Transverse colon (tissue), 4 donors: ENCODE measurements around the gene HOXC9. TPM values are rescaled to one million over a fixed set of nuclear protein-coding genes. Genes with fewer than 3 reads are reported as not detected.

Experiments
- DNase-seq: peaks from one replicate; pipeline ENCODE4 v3.0.0-alpha.2; 2019
- H3K27ac ChIP-seq, 4 donors: fragments of 200-600 bp; sonication (generic); 2 replicates each; pipeline ENCODE4 v1.5.1; 2016 to 2018; ENCODE audit warnings: inconsistent platforms in 4 of 4
- H3K27me3 ChIP-seq: fragments of 200-600 bp; sonication (generic); 2 replicates; pipeline ENCODE4 v1.5.1; 2017; ENCODE audit warnings: inconsistent platforms
- H3K36me3 ChIP-seq, 4 donors: fragments of 200-600 bp; sonication (generic); 2 replicates each; pipeline ENCODE4 v1.5.1; 2017 to 2019; ENCODE audit warnings: inconsistent platforms in 4 of 4
- H3K4me1 ChIP-seq, 4 donors: fragments of 200-600 bp; sonication (generic); 2 replicates each; pipeline ENCODE4 v1.5.1; 2017 to 2020; ENCODE audit warnings: inconsistent platforms in 4 of 4
- H3K4me3 ChIP-seq, 4 donors: fragments of 200-600 bp; sonication (generic); 1 replicate in 1 of 4; 2 replicates in 3 of 4; pipeline versions ENCODE4 v1.5.1 to v1.6.1; 2017 to 2019; ENCODE audit warnings: inconsistent platforms in 4 of 4
- H3K9me3 ChIP-seq, 2 donors: fragments of 200-600 bp; sonication (generic); 2 replicates each; pipeline ENCODE4 v1.5.1; 2017 to 2019; ENCODE audit warnings: inconsistent platforms in 2 of 2
- EP300 ChIP-seq: sonication (generic); formaldehyde crosslinking; IDR thresholded peaks from one replicate; pipeline ENCODE4 v1.6.1; 2017; ENCODE audit warnings: antibody characterized with exemption, low read depth
- POLR2A ChIP-seq: fragments of 450-650 bp; IDR thresholded peaks from one replicate; pipeline ENCODE4 v1.6.1; 2016; ENCODE audit warnings: antibody characterized with exemption, mild to moderate bottlenecking, moderate library complexity
- POLR2AphosphoS5 ChIP-seq, 3 donors: sonication (generic); formaldehyde crosslinking; IDR thresholded peaks; one replicate each; pipeline ENCODE4 v1.6.1; 2016; ENCODE audit warnings: antibody characterized with exemption in 3 of 3
- WGBS, 2 donors: methylation state at CpG; one replicate each; pipeline ENCODE4 v1.1.5; 2018; ENCODE audit warnings: low coverage in 1 of 2; 5-methylcytosine and 5-hydroxymethylcytosine counted together
- in situ Hi-C, 4 donors: fragments of 200-750 bp; cut with MboI; loops; one replicate each; pipeline versions ENCODE4 v1.15.0 to v1.15.1; 2017; ENCODE audit warnings: low sequenced_read_pairs in 3 of 4, low pct_ligation_motif_present in 1 of 4, low pct_unique_long_range_greater_than_20kb in 1 of 4
- intact Hi-C: fragments of 100-400 bp; cut with DNase I; formaldehyde crosslinking; loops from one replicate; pipeline ENCODE4 v1.15.1; 2023; ENCODE audit warnings: low total_unique reads
- total RNA-seq, 4 donors: library from RNA; depleted of rRNA; stranded (reverse); fragments of >200 nt; gene quantifications; one replicate each; pipeline ENCODE4 v1.1.0, GENCODE V29; 2016
- TF ChIP-seq, protein P1 (sequence below), 5 experiments: fragments of 200-600 bp in 3 of 5; fragments of 450-650 bp in 2 of 5; sonication (generic) in 3 of 5; IDR thresholded peaks; 1 replicate in 2 of 5; 2 replicates in 3 of 5; pipeline ENCODE4 v1.5.1; 2016 to 2017; ENCODE audit warnings: antibody characterized with exemption in 5 of 5, inconsistent platforms in 3 of 5, mild to moderate bottlenecking in 2 of 5, moderate library complexity in 1 of 5

HOXC9 gene
- total RNA-seq, 4 donors from 2014 or later: not detected

DNA sequence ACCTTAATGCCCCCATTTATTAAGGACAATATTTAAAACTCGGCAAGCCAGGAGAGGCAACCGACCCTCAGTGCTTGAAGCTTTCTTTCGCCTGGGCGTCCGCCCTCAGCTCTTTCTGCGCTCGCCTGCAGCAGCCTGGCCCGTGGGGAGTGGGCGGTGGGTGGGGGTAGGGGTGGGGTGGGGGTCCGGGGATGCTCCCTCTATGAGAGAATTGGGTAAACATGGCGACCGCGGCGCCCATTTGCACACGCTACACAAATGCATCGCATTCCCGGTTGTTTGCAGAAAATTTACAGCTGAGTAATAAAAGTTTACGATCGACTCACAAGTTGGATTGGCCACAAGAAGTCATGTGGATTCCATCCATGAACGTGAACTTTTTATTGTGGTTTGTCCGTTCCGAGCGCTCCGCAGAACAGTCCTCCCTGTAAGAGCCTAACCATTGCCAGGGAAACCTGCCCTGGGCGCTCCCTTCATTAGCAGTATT, 16.6 kb downstream of the HOXC9 start:
- intact Hi-C loops: no loop called here
- no peak for DNase-seq
- in situ Hi-C loops: no loop called here
- TF ChIP-seq EP300 (no peak), POLR2A (no peak), POLR2AphosphoS5 (IDR thresholded peaks at IDR 0.05) (no peak)
- TF ChIP-seq, protein P1, sequence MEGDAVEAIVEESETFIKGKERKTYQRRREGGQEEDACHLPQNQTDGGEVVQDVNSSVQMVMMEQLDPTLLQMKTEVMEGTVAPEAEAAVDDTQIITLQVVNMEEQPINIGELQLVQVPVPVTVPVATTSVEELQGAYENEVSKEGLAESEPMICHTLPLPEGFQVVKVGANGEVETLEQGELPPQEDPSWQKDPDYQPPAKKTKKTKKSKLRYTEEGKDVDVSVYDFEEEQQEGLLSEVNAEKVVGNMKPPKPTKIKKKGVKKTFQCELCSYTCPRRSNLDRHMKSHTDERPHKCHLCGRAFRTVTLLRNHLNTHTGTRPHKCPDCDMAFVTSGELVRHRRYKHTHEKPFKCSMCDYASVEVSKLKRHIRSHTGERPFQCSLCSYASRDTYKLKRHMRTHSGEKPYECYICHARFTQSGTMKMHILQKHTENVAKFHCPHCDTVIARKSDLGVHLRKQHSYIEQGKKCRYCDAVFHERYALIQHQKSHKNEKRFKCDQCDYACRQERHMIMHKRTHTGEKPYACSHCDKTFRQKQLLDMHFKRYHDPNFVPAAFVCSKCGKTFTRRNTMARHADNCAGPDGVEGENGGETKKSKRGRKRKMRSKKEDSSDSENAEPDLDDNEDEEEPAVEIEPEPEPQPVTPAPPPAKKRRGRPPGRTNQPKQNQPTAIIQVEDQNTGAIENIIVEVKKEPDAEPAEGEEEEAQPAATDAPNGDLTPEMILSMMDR (IDR thresholded peaks at IDR 0.05): no peak
- Histone ChIP-seq H3K9me3 (no peaks in the 10 kb centered on the region), H3K27ac (peak overlapping the region in 1 of 4 donors; percentile 63), H3K4me3 (peak overlapping the region in 1 of 4 donors; percentile 38), H3K36me3 (no peaks in the 10 kb centered on the region), H3K4me1 (peaks cover 12 to 36% (median 19%) of the 10 kb centered on the region in 4 donors), H3K27me3 (peaks cover 100% of the 10 kb centered on the region)
- 4% methylated on average over 4 to 25 of the region's 25 CpGs for WGBS, 2 donors

DNA sequence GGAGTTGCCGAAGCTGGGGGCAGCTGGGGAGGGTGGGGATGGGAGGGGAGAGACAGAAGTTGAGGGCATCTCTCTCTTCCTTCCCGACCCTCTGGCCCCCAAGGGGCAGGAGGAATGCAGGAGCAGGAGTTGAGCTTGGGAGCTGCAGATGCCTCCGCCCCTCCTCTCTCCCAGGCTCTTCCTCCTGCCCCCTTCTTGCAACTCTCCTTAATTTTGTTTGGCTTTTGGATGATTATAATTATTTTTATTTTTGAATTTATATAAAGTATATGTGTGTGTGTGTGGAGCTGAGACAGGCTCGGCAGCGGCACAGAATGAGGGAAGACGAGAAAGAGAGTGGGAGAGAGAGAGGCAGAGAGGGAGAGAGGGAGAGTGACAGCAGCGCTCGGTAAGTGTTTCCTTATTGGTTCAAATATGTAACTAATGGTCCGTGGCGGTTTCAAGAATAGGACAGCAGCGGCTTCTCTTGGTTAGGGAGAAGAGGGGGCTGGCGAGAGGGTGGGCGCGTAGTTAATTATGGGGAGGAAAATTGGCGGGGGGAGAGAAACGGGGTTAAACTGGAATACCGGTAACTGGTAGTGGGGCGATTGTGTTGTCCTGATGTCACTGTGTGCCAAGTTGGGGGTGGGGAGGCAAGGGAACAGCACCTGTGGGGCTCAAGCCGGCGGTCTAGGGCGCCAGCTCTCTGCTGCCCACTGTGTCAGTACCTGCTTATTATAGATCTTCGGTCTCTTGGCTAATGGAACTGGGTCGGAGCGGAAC, 17.2 kb downstream of the HOXC9 start:
- intact Hi-C loops: no loop called here
- no peaks in the 10 kb centered on the region for H3K9me3 ChIP-seq
- no peaks in the 10 kb centered on the region for H3K36me3 ChIP-seq
- 2 to 5% methylated on average over 15 to 24 of the region's 24 CpGs for WGBS, 2 donors
- no peak for DNase-seq
- in situ Hi-C loops: no loop called here
- TF ChIP-seq POLR2A (no peak), POLR2AphosphoS5 (IDR thresholded peaks at IDR 0.05) (no peak), EP300 (no peak)
- TF ChIP-seq, protein P1 (IDR thresholded peaks at IDR 0.05): no peak
- peak overlapping the region in 1 of 4 donors; percentile 63 for H3K27ac ChIP-seq
- H3K27me3 ChIP-seq: peaks cover 100% of the 10 kb centered on the region
- H3K4me3 ChIP-seq: peak overlapping the region; percentile 5 to 38 (median 20)
- H3K4me1 ChIP-seq: peaks cover 12 to 34% (median 19%) of the 10 kb centered on the region in 4 donors

DNA sequence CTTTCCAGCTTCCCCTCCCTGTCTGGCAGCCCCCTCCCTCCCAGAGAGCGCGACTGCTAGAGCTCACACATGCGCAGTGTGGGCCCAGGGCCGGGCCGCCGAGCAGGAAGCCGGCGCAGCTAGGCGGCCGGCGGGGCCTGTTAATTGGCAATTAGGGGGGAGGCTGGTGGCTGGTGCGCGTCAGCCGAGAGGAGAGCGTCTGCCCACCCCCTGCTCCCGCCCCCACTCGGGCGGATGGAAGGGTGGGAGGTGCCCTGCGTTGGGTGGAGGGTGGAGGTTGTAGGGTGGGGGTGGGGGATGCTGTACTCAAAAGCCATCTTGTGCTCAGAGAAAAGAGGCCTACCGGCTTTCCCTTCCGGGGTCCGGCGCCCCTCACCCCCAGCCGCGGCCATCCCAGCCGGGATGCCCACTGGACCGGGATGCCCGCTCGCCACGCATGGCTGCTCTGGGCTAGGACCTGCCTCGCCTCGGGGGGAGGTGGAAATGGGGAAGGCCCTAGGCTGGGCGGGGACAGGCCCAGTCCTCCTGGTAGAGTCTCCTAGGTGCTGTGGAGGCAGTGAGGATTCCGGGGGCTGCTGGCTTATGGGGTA, 18.0 kb downstream of the HOXC9 start:
- no peak for TF ChIP-seq EP300
- TF ChIP-seq POLR2AphosphoS5 (IDR thresholded peaks at IDR 0.05): peak in 1 of 3 donors; percentile 13
- TF ChIP-seq, protein P1 (IDR thresholded peaks at IDR 0.05): no peak
- no peak for TF ChIP-seq POLR2A
- intact Hi-C loops (no loop called here), in situ Hi-C loops (no loop called here)
- H3K4me1 ChIP-seq: peaks cover 12 to 34% (median 19%) of the 10 kb centered on the region in 4 donors
- H3K36me3 ChIP-seq: no peaks in the 10 kb centered on the region
- H3K27ac ChIP-seq: peak overlapping the region in 2 of 4 donors; percentile 27 to 63
- peaks cover 100% of the 10 kb centered on the region for H3K27me3 ChIP-seq
- H3K9me3 ChIP-seq: no peaks in the 10 kb centered on the region
- WGBS, 2 donors: 7% methylated on average over 34 of the region's 34 CpGs; no CpG with 5 or more reads in 1 of the 2 donors
- peak overlapping the region; percentile 5 to 38 (median 20) for H3K4me3 ChIP-seq
- peak; percentile 63 for DNase-seq

DNA sequence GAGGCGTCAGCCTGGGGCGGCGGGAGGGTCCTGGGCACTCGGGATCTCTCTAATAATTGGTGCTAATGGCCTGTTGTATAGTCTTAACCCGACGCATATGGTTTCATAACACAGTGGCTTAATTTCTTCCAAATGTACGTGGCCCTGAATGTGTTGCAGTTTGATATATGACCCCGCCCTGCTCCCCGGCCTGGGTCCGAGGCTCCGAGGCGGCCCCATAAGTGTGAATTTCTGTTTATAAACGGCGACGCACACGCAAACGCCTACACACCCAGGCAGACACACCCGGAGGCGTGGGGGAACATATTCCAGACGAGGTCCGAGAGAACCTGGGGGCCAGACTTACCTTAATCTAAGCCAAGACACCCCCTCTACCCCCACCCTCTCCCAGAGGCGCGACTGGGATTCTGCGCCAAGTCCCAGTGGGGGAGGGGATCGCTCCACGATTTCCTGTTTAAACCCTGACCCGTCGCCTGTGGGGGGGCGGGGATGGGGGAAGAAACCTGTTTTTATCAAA, 18.6 kb downstream of the HOXC9 start:
- Histone ChIP-seq H3K4me1 (peaks cover 12 to 34% (median 19%) of the 10 kb centered on the region in 4 donors), H3K9me3 (no peaks in the 10 kb centered on the region), H3K27me3 (peaks cover 100% of the 10 kb centered on the region), H3K36me3 (no peaks in the 10 kb centered on the region), H3K27ac (peak overlapping the region in 2 of 4 donors; percentile 27 to 63), H3K4me3 (peak overlapping the region in 2 of 4 donors; percentile 23 to 38)
- WGBS, 2 donors: 7 to 28% methylated on average over 5 to 29 of the region's 29 CpGs
- in situ Hi-C loops: no loop called here
- TF ChIP-seq POLR2A (no peak), POLR2AphosphoS5 (IDR thresholded peaks at IDR 0.05) (no peak), EP300 (no peak)
- TF ChIP-seq, protein P1 (IDR thresholded peaks at IDR 0.05): no peak
- DNase-seq: no peak
- intact Hi-C loops: no loop called here
